DND-41 (cell line): Measurements from ENCODE around the gene RAD17.

Experiments used
- EZH2 ChIP-seq: IDR thresholded peaks from 3 replicates; pipeline ENCODE4 v1.6.1; 2012; ENCODE audit warnings: borderline replicate concordance, low read depth, mild to moderate bottlenecking, moderate library complexity, low read length, inconsistent platforms; ENCODE audit not compliant: severe bottlenecking
- TF ChIP-seq, protein P1 (sequence below): IDR thresholded peaks from 2 replicates; pipeline ENCODE4 v1.5.1; 2012; ENCODE audit warnings: borderline replicate concordance, low read length, moderate library complexity, mild to moderate bottlenecking; ENCODE audit not compliant: poor library complexity, severe bottlenecking; ENCODE audit errors: extremely low read depth

DNA sequence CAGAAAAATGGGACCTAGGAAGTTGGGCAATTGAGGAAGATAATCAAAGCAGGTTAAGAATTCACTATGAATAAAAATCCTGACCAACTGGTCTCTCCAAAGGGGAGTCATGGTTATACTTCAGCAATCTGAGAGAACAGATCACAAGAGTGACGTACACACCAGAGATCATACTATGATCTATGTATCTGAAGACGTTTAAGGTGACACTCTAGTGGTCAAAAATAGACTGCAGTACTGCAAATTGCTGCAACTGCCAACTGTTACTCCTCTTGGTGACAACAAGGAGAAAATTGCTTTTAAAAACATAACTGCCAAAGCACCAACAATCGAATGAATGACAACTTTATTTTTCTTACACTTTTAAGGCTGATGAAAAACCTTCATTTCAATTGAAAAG is 5.2 kb upstream of the RAD17 start:
- TF ChIP-seq, protein P1, sequence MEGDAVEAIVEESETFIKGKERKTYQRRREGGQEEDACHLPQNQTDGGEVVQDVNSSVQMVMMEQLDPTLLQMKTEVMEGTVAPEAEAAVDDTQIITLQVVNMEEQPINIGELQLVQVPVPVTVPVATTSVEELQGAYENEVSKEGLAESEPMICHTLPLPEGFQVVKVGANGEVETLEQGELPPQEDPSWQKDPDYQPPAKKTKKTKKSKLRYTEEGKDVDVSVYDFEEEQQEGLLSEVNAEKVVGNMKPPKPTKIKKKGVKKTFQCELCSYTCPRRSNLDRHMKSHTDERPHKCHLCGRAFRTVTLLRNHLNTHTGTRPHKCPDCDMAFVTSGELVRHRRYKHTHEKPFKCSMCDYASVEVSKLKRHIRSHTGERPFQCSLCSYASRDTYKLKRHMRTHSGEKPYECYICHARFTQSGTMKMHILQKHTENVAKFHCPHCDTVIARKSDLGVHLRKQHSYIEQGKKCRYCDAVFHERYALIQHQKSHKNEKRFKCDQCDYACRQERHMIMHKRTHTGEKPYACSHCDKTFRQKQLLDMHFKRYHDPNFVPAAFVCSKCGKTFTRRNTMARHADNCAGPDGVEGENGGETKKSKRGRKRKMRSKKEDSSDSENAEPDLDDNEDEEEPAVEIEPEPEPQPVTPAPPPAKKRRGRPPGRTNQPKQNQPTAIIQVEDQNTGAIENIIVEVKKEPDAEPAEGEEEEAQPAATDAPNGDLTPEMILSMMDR, result peak; percentile 57
- TF ChIP-seq EZH2, result no peak
